Ectodermal cell (in vitro differentiated cells): Measurements from ENCODE around the gene EVX1.

Experiments used
- H3K27ac ChIP-seq: 2 replicates; pipeline ENCODE4 v1.7.0; 2013; ENCODE audit warnings: mild to moderate bottlenecking, low read depth, low read length; ENCODE audit not compliant: insufficient read depth, poor library complexity, severe bottlenecking
- H3K27me3 ChIP-seq: 2 replicates; pipeline ENCODE4 v1.7.0; 2013; ENCODE audit warnings: mild to moderate bottlenecking, low read length; ENCODE audit not compliant: insufficient read depth, control insufficient read depth, poor library complexity, severe bottlenecking
- H3K36me3 ChIP-seq: one replicate; pipeline ENCODE4 v1.7.0; 2013; ENCODE audit warnings: low read length; ENCODE audit not compliant: control insufficient read depth, insufficient read depth
- H3K4me1 ChIP-seq: one replicate; pipeline ENCODE4 v1.7.0; 2013; ENCODE audit warnings: low read length; ENCODE audit not compliant: control insufficient read depth, insufficient read depth
- H3K4me3 ChIP-seq: 2 replicates; pipeline ENCODE4 v1.7.0; 2013; ENCODE audit warnings: low read depth, low read length, control low read depth; ENCODE audit not compliant: insufficient read depth
- H3K9me3 ChIP-seq: 2 replicates; pipeline ENCODE4 v1.7.0; 2013; ENCODE audit warnings: mild to moderate bottlenecking, low read length, moderate library complexity; ENCODE audit not compliant: control insufficient read depth
- WGBS, 2 experiments: methylation state at CpG; one replicate each; pipeline ENCODE4 v1.1.7; 2013; ENCODE audit warnings: missing lambda C conversion rate in 2 of 2; 5-methylcytosine and 5-hydroxymethylcytosine counted together

The EVX1 gene

DNA sequence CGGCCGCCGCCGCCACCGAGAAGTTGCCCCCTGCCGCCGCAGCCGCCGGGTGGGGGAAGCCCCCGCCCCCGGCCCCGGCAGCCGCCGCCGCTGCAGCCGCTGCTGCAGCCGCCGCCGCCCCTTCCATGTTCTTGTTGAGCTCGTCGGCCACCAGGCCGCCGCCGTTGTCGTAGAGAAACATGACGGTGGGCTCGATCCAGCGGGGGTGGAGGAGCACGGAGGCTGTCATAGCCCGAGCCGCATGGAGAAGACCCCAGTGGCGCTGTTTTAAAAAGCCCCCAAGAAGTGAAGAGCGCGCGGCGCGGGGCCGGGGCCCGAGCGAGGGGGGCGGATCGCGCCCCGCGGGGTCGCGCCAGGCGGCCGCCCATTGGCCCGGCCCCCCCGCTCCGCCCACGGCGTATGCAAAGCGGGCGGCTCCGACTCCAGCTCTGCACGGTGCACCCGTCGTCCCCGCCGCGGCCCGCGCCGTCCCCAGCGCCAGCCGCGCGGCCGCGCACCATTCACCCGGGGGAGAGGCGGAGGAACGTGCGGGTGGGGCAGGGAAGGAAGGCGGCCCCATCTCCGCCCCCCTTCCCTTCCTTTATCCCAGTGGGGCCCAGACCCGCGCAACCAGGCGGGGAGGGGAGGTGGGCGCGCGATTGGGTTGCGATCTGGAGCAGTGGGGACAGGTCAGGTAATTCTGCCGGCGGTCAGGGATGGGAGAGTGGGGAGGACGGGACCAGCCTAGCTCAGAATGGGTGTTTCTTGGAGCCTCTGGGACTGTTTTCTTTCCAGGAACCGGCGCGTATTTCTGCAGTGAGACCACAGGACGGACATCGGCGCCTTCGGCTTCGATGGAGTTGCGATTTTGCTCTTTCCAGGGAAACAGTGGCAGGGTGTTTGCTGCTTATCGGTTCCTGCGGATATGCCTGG, 42.5 kb upstream of the EVX1 start, which contains the start of gene HOXA13:
HOXA13 (minus strand) TSS at position 243 of the 912 bp plus-strand sequence; CDS start at position 229, 14 bp downstream.
- Histone ChIP-seq H3K27ac (no peak within 1 kb of the TSS), H3K27me3 (peaks cover 99% of the 10 kb centered on the region), H3K4me3 (peak within 1 kb of the TSS; percentile 8), H3K36me3 (no peaks in the 10 kb centered on the region), H3K9me3 (no peaks in the 10 kb centered on the region), H3K4me1 (no peaks in the 10 kb centered on the region)
- 1% methylated on average over 99 of the region's 99 CpGs for whole genome bisulfite sequencing, 2 experiments

DNA sequence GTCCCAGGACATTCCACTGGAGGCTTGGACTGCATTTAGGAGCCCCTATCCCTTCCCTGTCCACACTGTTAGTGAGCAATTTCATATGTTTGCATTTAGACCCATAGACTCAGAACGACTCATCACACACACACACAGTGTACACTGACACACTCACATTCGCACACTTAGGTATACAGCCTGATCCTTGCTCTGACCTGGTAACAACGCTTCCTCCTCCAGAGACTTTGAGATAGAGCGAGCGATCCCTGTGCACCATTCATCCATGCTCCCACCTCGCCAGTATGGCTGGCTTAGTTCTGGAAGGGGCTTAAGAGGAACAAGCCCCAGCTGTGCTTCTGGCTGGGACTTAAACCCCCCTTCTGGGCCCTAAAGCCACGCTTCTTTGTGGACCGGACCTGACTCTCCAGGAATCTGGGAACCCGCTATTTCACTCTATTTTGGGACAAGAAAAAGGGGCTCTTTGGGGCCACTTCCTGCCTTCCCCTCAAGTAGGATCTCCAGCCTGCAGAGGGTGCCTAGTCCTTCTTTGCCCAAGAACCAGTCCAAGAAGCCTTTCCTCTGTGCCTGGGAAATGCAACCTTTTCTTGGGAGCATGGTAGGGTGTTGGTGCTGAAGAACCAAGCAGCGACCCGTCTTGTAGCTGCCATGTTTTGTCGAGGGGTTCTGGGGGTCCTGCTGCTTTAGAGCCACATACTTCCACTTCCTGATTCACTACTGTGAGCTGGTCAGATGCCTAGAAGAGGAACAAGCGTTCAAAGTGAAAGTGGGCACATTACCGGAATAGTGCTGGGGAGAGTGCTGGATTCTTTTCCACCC, 41.6 kb upstream of the EVX1 start:
- no peak overlapping the region for H3K27ac ChIP-seq
- peaks cover 99% of the 10 kb centered on the region for H3K27me3 ChIP-seq
- H3K36me3 ChIP-seq = no peaks in the 10 kb centered on the region
- no peaks in the 10 kb centered on the region for H3K9me3 ChIP-seq
- no peaks in the 10 kb centered on the region for H3K4me1 ChIP-seq
- 9 to 11% methylated on average over 14 of the region's 14 CpGs for WGBS, 2 experiments
- H3K4me3 ChIP-seq = no peak overlapping the region

DNA sequence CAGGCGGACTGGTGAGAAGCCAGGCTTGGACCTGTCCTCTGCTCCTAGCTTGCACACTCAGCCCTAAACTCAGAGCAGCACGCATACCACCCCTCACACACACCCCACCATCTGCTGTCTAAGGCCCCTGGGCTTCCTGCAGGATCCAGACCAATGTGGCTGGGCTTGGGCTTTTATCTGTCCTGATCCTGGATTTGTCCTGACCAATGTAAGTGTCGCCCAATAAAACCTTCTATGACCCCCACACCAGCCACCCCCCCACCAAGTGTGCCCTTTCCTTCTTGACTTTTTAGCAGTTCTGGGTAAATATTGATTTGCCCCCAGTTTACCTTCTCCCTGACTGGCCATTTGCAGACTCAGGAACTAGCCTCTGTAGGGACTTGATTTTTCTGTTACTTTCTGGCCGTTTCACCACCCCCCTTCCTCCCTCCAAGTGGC, 41.0 kb upstream of the EVX1 start:
- Histone ChIP-seq H3K27ac (no peak overlapping the region), H3K4me3 (no peak overlapping the region), H3K9me3 (no peaks in the 10 kb centered on the region), H3K27me3 (peaks cover 99% of the 10 kb centered on the region), H3K36me3 (no peaks in the 10 kb centered on the region), H3K4me1 (no peaks in the 10 kb centered on the region)
- 14 to 22% methylated on average over 4 of the region's 4 CpGs for WGBS, 2 experiments

DNA sequence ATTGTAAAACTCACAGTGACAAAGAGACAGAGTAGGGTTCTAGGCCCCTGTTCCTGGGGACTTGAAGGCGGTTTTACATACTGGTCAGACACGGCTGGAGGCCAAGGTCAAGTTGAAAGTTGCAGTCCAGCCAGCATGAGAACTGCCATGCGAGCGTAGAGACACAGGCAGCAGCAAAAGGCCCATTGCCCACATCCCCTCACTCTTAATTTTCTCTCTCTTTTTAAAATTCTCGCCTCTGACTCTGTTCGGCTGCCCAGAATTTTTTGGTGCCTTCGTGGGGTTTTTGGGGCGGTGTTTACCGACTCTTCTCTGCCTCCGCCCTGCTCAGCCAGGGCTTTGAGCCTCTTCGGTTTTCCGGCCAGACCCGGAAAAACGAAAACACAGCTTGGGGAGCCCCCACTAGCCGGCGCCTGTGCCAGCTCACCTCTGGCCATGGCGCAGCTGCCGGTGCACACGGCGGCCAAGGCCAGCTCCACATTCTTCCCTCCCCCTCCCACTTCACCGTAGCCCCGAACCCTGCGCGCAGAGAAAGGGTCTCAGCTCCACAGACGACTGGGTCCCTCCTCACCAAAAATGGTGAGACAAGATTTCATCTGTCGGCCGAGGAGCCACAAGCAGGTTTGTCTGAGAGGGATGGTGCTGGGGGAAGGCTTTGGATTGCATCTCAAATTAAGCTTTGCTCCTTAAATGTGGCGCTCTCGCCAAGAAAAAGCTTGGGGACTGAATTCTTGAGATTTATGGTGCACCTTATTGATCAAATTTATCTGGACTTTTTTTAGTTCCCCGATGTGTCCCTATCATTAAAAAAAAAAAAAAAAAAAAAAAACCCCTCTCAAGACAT, 40.4 kb upstream of the EVX1 start:
- Histone ChIP-seq H3K4me3 (no peak overlapping the region), H3K36me3 (no peaks in the 10 kb centered on the region), H3K27ac (no peak overlapping the region), H3K4me1 (no peaks in the 10 kb centered on the region), H3K27me3 (peaks cover 99% of the 10 kb centered on the region), H3K9me3 (no peaks in the 10 kb centered on the region)
- 8 to 9% methylated on average over 30 of the region's 30 CpGs for WGBS, 2 experiments

DNA sequence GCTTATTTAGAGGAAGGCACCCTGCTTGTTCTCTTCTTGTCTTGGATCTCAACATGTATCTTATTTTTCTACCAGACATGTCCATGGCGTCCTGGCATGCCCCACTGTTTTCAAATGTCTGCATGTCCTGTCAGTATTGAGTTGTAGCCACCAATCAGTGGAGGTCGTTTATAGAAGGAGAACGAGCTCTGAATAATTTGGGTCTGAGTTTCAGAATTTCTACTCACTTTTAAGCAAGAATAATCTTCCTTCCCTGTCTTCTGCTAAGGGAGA, 39.8 kb upstream of the EVX1 start:
- WGBS, 2 experiments = 14 to 20% methylated on average over 3 of the region's 3 CpGs
- no peak overlapping the region for H3K27ac ChIP-seq
- no peaks in the 10 kb centered on the region for H3K4me1 ChIP-seq
- H3K9me3 ChIP-seq = no peaks in the 10 kb centered on the region
- H3K36me3 ChIP-seq = no peaks in the 10 kb centered on the region
- peaks cover 99% of the 10 kb centered on the region for H3K27me3 ChIP-seq
- no peak overlapping the region for H3K4me3 ChIP-seq

DNA sequence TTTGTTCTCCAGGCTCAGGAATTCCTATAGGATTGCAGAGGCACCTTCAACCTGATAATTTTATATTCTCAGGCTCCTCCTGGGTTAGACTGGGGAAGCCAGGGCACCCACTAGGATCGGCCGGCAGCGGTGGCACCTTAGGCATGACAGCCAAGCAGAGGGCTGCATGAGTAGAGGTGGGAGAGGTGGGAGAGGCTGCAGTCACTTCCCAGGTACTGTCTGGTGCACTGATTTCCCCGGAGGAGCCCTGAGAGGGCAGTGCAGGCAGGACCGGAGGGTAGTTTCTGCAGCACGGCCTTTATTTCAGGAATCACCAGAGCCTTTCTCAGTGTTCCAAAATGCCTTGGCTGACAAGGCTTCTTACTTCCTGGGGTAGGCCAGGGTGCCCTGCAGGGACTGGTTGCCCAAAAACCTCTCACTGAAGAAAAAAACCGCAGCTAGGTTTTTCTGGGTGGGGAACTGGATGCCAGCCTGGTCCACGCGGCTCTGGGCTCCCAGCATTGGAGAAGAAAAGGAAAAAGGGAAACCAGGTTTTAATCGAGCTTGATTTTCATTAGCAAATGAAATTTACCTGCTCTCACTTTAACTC, 39.1 kb upstream of the EVX1 start:
- H3K4me3 ChIP-seq = no peak overlapping the region
- H3K36me3 ChIP-seq = no peaks in the 10 kb centered on the region
- peaks cover 2% of the 10 kb centered on the region for H3K4me1 ChIP-seq
- no peak overlapping the region for H3K27ac ChIP-seq
- no peaks in the 10 kb centered on the region for H3K9me3 ChIP-seq
- 17 to 20% methylated on average over 10 of the region's 10 CpGs for WGBS, 2 experiments
- peaks cover 99% of the 10 kb centered on the region for H3K27me3 ChIP-seq

DNA sequence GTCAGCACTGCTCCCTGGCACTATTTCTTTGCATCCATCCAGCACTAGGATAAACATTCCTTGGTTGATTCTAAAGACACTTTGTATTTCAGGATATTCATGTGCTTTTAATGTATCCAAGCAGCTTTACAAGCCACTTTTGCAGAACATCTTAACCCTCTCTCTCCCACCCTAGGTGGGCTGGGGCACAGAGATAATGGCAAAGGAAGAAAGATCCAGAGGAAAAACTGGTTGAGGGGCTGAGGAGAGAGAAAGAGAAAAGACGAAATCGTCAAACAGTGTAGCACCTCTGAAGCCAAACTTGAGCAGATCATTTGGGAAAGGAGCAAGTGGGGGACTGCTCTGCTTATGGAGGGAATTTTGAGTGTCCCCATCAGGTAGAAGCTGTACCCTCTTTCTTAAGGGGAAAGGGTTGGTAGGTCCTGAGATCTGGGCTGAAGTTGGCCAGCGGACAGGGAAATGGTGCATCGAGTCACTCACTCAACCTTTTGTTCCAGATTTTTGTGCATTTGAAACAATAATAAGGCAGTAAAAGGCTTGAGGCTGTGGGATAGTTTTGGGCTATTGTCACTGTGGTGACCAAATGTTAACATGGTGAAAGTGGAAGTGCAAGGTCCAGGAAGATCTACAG, 38.5 kb upstream of the EVX1 start:
- Histone ChIP-seq H3K36me3 (no peaks in the 10 kb centered on the region), H3K4me3 (no peak overlapping the region), H3K4me1 (peaks cover 2% of the 10 kb centered on the region), H3K27me3 (peaks cover 99% of the 10 kb centered on the region), H3K27ac (no peak overlapping the region), H3K9me3 (no peaks in the 10 kb centered on the region)
- 14 to 21% methylated on average over 4 of the region's 4 CpGs for WGBS, 2 experiments

DNA sequence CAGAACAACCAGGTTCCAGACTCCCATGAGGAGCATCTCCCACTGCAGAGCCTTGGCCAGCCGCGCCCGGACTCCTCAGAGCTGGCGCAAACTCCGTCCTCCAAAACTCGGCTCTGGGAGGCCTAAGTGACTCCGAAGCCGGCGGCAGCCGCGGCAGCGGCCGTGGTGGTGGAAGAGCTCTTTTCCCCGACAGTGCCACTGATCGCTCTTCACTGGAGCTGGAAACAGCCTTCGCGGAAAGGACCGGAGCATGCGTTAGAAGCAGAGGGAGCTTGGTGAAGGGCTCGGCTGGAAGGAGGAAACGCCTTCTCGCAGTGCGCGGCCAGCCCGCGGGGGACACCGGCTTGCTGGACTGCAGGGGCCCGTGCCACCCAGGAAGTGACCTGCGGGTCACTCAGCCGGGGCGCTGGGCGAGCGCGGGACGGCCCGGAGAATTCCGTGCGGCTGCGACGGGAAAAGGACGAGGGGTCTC, 37.7 kb upstream of the EVX1 start:
- H3K36me3 ChIP-seq = no peaks in the 10 kb centered on the region
- H3K27ac ChIP-seq = no peak overlapping the region
- WGBS, 2 experiments = 2% methylated on average over 41 of the region's 41 CpGs
- peaks cover 100% of the 10 kb centered on the region for H3K27me3 ChIP-seq
- H3K4me3 ChIP-seq = no peak overlapping the region
- peaks cover 2% of the 10 kb centered on the region for H3K4me1 ChIP-seq
- no peaks in the 10 kb centered on the region for H3K9me3 ChIP-seq
